ENCODE measurements around the gene PARVB.

Gene PARVB

DNA sequence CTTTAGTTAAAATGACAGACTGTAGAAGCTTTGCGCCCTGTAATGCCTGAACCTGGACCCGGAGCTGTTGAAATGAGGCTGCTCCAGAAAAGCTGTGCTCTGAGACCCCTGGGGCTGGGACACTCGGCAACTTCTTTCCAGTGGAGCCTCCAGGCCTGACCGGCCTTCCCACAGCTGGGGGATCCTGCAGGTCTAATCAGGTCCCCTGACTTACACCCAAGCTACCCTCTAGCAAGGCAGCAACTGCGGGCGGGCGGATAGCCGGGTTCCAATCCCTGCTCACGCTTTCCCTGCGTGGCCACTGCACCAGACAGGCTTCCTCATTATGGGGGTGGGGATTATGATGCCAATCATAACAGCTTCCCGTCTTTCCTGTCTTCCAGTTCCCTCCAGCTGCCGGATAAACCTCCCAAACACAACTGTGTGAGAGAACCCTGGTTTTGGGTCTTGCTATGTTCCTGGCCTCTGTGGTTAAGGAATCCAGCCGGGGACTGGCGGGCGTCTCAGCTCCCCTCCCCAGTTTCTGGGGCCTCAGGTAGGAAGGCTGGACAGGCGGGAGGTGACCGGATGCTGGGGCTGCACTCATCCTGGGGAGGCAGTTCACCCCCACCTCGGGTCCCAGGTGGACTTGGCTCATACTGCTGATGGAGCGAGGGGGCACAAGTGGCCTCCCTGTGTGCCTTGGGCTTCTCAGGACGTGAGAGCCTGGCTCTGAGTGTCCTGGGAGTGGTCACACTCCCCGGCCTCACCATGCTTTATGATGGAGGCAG, 195.2 kb downstream of the PARVB start:
- DNase-seq (ENCODE audit: low read depth) = no peak

- no peak for DNase-seq (ENCODE audit: low read depth)
These were observed 196.9 kb downstream of the PARVB start for GRCh38 chr22:44220727-44221680.

DNA sequence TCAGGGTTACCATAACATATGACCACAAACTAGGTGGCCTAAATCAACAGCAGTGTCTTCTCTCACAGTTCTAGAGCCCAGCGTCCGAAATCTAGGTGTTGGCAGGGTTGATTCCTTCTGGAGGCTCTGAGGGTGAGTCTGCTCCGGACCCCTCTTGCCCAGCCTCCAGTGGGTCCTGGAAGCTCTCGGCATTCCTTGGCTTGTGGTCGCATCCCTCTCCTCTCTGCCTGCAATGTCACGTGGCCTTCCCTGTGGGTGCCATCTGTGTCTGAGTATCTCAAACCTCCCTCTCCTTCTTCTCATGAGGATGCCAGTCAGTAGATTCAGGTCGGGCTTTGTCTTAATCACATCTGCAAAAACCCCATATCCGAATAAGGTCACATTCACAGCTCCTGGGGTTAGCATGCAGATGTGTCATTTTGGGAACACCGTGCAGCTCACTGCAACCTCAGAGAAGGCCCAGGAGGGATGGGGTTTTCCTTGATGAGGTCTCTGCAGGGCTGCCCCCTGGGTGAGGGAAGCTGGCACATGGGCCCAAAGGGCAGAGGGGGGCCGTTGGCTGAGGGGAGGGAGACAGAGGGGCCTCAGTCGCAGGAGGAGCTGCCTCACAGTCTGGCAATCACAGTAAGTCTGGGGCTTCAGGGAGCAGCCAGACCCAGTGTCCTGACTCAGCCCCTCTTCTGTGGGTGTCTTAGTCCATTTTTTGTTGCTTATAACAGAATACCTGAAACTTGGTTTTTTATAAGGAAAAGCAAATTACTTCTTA, 197.8 kb downstream of the PARVB start:
- DNase-seq (ENCODE audit: low read depth) = no peak

Measured in stimulated activated CD8-positive, alpha-beta memory T cell treated with anti-CD3 and anti-CD28 coated beads, Interleukin-12 subunit alpha, Interleukin-12 subunit beta, amount 100 ng/mL, for 4 hours (primary cell).